ENCODE results near the gene AHDC1. TPM values are rescaled to one million over a fixed set of nuclear protein-coding genes. Genes with fewer than 3 reads are reported as not detected.

The AHDC1 gene
- total RNA-seq, 1 donor from 2014 or later, result 7.0 TPM

GRCh38 chr1:27605300-27605766 lies 1.4 kb upstream of the AHDC1 start:
- TF ChIP-seq EZH2phosphoT487 (IDR thresholded peaks at IDR 0.05), result no peak
- no peak for TF ChIP-seq EZH2 (IDR thresholded peaks at IDR 0.05)
- no peak for TF ChIP-seq CTCF (IDR thresholded peaks at IDR 0.05)
- Histone ChIP-seq H2AFZ (replicated peaks) (no peak overlapping the region), H4K20me1 (ENCODE audit: low read depth) (peaks cover 28% of the 10 kb centered on the region), H3K79me2 (ENCODE audit: low read depth) (peaks cover 36% of the 10 kb centered on the region), H3K4me1 (peaks cover 56% of the 10 kb centered on the region), H3K4me3 (no peak overlapping the region), H3F3A (ENCODE audit: low read depth) (peaks cover 61% of the 10 kb centered on the region), H3K4me2 (peak overlapping the region; percentile 98), H3K9ac (no peak overlapping the region), H3K36me3 (no peaks in the 10 kb centered on the region), H3K9me3 (ENCODE audit: low read depth) (no peaks in the 10 kb centered on the region), H3K27ac (no peak overlapping the region), H3K27me3 (no peaks in the 10 kb centered on the region)
- H3K4me1 Mint-ChIP-seq, result peaks cover 38% of the 10 kb centered on the region
- peaks cover 13% of the 10 kb centered on the region for H3K27me3 Mint-ChIP-seq (ENCODE audit: insufficient read depth, low read depth)
- H3K27ac Mint-ChIP-seq, result peak overlapping the region; percentile 36
- DNase-seq (ENCODE audit: low spot score), result no peak
- no peaks in the 10 kb centered on the region for H3K9me3 Mint-ChIP-seq
- no peaks in the 10 kb centered on the region for H3K36me3 Mint-ChIP-seq
- peak overlapping the region; percentile 94 for H3K4me3 Mint-ChIP-seq

GRCh38 chr1:27604579-27605299 lies 795 bp upstream of the AHDC1 start:
- H3K27ac Mint-ChIP-seq, result peak overlapping the region; percentile 25
- Histone ChIP-seq H3K9me3 (ENCODE audit: low read depth) (no peaks in the 10 kb centered on the region), H3K27me3 (no peaks in the 10 kb centered on the region), H2AFZ (replicated peaks) (peak overlapping the region; percentile 87), H3K4me3 (peak overlapping the region; percentile 99), H3K4me2 (peak overlapping the region; percentile 98), H3K79me2 (ENCODE audit: low read depth) (peaks cover 42% of the 10 kb centered on the region), H3F3A (ENCODE audit: low read depth) (peaks cover 67% of the 10 kb centered on the region), H3K36me3 (no peaks in the 10 kb centered on the region), H3K9ac (no peak overlapping the region), H3K4me1 (peaks cover 62% of the 10 kb centered on the region), H4K20me1 (ENCODE audit: low read depth) (peaks cover 34% of the 10 kb centered on the region), H3K27ac (no peak overlapping the region)
- TF ChIP-seq CTCF (IDR thresholded peaks at IDR 0.05) (no peak), EZH2 (IDR thresholded peaks at IDR 0.05) (no peak), EZH2phosphoT487 (IDR thresholded peaks at IDR 0.05) (no peak)
- H3K36me3 Mint-ChIP-seq, result no peaks in the 10 kb centered on the region
- DNase-seq (ENCODE audit: low spot score), result peak; percentile 53
- H3K27me3 Mint-ChIP-seq (ENCODE audit: insufficient read depth, low read depth), result peaks cover 13% of the 10 kb centered on the region
- peaks cover 37% of the 10 kb centered on the region for H3K4me1 Mint-ChIP-seq
- peak overlapping the region; percentile 94 for H3K4me3 Mint-ChIP-seq
- no peaks in the 10 kb centered on the region for H3K9me3 Mint-ChIP-seq

- Histone ChIP-seq H3K4me2 (peak overlapping the region; percentile 98), H3K4me1 (peaks cover 73% of the 10 kb centered on the region), H3F3A (ENCODE audit: low read depth) (peaks cover 66% of the 10 kb centered on the region), H3K4me3 (peak overlapping the region; percentile 99), H3K9ac (peak overlapping the region; percentile 75), H3K9me3 (ENCODE audit: low read depth) (no peaks in the 10 kb centered on the region), H2AFZ (replicated peaks) (no peak overlapping the region), H3K36me3 (no peaks in the 10 kb centered on the region), H3K27ac (peak overlapping the region; percentile 24), H3K79me2 (ENCODE audit: low read depth) (peaks cover 57% of the 10 kb centered on the region), H3K27me3 (no peaks in the 10 kb centered on the region), H4K20me1 (ENCODE audit: low read depth) (peaks cover 49% of the 10 kb centered on the region)
- TF ChIP-seq EZH2phosphoT487 (IDR thresholded peaks at IDR 0.05) (no peak), EZH2 (IDR thresholded peaks at IDR 0.05) (no peak), CTCF (IDR thresholded peaks at IDR 0.05) (no peak)
- Mint-ChIP-seq H3K9me3 (no peaks in the 10 kb centered on the region), H3K27ac (no peak overlapping the region), H3K36me3 (no peaks in the 10 kb centered on the region), H3K4me3 (peak overlapping the region; percentile 94), H3K27me3 (ENCODE audit: insufficient read depth, low read depth) (peaks cover 13% of the 10 kb centered on the region), H3K4me1 (peaks cover 37% of the 10 kb centered on the region)
- peak; percentile 66 for DNase-seq (ENCODE audit: low spot score)
Observed at GRCh38 chr1:27603309-27603680, 649 bp downstream of the AHDC1 start.

Measured in neural progenitor cell (in vitro differentiated cells).